ENCODE data around the gene OPN1SW.

Gene OPN1SW

DNA sequence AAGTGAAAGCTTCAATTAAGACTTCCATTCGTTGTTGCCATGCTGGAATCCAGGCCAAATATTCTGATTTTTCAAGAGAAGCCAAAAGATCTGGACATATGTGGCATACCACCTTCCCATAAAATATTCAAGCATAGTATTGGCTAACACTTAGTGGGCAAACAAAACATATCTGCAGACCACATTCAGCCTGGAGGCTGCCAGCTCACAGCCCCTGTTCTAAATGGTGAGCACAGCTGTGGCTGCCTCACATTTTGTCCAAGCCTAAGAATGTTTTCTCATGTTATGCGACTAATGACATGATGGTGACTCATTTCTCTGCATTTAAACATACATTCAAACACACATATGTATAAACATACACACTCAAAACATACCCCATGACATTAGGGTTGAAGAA is 47.0 kb downstream of the OPN1SW start:
- TF ChIP-seq, protein P1, sequence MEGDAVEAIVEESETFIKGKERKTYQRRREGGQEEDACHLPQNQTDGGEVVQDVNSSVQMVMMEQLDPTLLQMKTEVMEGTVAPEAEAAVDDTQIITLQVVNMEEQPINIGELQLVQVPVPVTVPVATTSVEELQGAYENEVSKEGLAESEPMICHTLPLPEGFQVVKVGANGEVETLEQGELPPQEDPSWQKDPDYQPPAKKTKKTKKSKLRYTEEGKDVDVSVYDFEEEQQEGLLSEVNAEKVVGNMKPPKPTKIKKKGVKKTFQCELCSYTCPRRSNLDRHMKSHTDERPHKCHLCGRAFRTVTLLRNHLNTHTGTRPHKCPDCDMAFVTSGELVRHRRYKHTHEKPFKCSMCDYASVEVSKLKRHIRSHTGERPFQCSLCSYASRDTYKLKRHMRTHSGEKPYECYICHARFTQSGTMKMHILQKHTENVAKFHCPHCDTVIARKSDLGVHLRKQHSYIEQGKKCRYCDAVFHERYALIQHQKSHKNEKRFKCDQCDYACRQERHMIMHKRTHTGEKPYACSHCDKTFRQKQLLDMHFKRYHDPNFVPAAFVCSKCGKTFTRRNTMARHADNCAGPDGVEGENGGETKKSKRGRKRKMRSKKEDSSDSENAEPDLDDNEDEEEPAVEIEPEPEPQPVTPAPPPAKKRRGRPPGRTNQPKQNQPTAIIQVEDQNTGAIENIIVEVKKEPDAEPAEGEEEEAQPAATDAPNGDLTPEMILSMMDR (IDR thresholded peaks at IDR 0.05) = no peak

DNA sequence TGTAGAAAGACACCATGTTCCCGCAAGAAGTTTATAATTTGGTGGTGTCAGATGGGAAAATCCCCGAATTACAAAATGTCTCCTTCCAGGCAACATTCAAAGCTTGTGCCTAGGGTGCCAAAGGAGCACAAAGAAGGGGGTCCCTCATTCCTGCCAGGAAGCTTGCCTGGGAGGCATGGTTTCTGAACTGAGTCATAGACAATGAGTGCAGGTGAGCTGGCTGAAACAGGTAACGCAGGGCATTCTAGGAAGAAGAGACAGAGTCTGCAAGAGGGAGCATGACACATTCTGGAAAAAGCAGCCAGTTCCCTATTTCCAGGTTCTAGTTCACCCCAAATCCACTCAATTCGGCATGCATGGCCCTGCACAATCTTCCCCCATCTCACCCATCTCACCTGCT is 48.4 kb downstream of the OPN1SW start:
- TF ChIP-seq, protein P1 (IDR thresholded peaks at IDR 0.05) = no peak

DNA sequence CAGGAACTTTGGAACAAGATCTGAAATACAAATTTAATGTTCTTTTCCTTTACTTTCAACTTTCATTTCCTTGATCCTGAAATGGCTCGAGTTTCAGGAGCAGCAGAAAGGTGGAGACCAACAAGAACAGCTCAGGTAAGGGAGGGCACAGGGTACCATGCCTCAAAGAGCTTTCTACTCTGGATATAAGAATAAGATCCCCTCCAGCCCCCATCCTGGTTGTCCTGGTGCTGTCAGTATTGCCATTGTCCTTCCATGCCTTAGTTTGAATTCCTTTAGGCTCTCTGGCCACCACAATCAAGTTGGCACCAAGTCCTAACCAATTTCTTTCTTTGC is 48.9 kb downstream of the OPN1SW start:
- TF ChIP-seq, protein P1 (IDR thresholded peaks at IDR 0.05) = no peak

DNA sequence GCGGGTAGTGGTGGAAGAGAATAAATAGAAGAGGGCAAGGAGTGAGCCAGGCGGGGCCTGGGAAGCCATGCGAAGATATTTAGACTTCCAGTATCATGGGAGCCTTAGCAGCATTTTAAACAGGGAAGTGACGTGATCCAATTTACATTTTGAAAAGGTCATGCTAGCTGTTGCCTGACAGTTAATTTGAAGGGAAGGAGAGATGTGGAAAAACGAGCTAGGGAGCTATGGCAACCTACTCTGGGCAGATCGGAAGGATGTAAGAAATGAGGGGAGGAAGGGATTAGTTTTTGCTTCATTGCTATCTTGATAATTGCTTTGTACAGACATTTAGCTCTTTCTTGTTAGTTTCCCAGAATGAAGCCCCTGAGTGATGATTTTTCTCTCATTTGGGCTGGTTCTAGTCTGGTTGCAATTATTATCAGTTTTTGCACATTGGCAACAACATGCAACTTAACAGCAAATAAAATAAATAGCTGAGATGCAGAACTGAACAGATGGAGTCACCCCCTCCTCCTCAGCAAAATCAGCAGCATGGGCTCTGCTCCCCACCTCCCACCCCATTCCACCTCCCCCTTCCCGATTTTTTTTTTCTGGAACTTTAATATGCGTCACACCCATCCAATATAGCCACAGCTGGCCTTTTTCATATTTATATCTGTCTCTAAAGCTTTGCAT is 49.4 kb downstream of the OPN1SW start:
- TF ChIP-seq, protein P1 (IDR thresholded peaks at IDR 0.05) = no peak

DNA sequence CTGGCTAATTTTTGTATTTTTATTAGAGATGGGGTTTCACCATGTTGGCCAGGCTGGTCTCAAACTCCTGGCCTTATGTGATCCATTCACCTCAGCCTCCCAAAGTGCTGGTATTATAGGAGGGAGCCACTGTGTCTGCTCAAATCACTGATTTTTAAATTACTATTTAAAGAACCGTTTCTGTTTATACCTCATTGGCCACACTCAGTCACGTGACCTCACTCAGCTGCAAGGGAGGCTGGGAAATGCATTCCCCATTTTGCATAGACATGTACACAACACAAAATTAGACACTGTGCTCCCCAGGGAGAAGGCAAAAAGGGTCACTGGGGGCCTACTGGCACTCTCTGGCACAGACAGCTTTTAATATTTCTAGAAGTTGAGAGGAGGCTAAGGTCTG is 50.1 kb downstream of the OPN1SW start:
- TF ChIP-seq, protein P1 (IDR thresholded peaks at IDR 0.05) = no peak

DNA sequence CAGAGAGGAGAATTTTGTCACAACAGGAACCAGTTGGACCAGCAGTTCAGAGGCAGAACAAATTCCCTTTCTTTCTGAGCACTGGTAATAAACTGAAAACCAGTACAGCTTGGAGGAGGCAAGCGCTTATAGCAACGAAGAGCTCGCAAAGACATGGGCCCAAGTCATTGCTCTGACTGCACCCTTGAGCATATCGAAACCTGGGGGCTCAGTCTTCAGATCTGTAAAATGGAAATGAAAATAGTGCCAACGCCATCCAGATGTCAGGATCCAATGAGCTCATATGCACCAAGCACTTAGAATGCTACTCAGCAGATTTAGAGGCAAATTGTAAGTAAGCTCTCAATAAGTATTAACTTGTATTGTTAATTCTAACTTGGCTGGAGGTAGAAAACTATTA is 50.9 kb downstream of the OPN1SW start:
- TF ChIP-seq, protein P1 (IDR thresholded peaks at IDR 0.05) = no peak
